ENCODE results near the gene GPRIN1. TPM values are rescaled to one million over a fixed set of nuclear protein-coding genes. Genes with fewer than 3 reads are reported as not detected.
A peak's percentile ranks its signal among the peaks of the same experiment; 100 is the strongest.

The GPRIN1 gene
- 17.3 and 19.9 TPM in 2 replicates for total RNA-seq

GRCh38 chr5:176609724-176610434 is at the start of gene GPRIN1:
Gene GPRIN1, minus strand, starts transcription at chr5:176610156. Its CDS starts 10,322 bp downstream, at chr5:176599834.
- no peak for DNase-seq (ENCODE audit: low read depth)
- H3K27me3 ChIP-seq (ENCODE audit: control insufficient read depth, insufficient read depth, low read length), result no peaks in the 10 kb centered on the region
- no peaks in the 10 kb centered on the region for H3K36me3 ChIP-seq (ENCODE audit: control insufficient read depth, insufficient read depth, low read length)
- no peak for TF ChIP-seq CTCF (IDR thresholded peaks at IDR 0.05; ENCODE audit: insufficient read depth, low read length, poor library complexity, severe bottlenecking)
- peak within 1 kb of the TSS; percentile 58 for H3K4me3 ChIP-seq (ENCODE audit: low read depth, low read length)

GRCh38 chr5:176659512-176659839 is 49.5 kb upstream of the GPRIN1 start:
- Histone ChIP-seq H3K27me3 (ENCODE audit: control insufficient read depth, insufficient read depth, low read length) (peaks cover 20% of the 10 kb centered on the region), H3K4me3 (ENCODE audit: low read depth, low read length) (no peak overlapping the region), H3K36me3 (ENCODE audit: control insufficient read depth, insufficient read depth, low read length) (no peaks in the 10 kb centered on the region)
- no peak for TF ChIP-seq CTCF (IDR thresholded peaks at IDR 0.05; ENCODE audit: insufficient read depth, low read length, poor library complexity, severe bottlenecking)
- no peak for DNase-seq (ENCODE audit: low read depth)

GRCh38 chr5:176658817-176659511 is 49.0 kb upstream of the GPRIN1 start:
- Histone ChIP-seq H3K4me3 (ENCODE audit: low read depth, low read length) (no peak overlapping the region), H3K36me3 (ENCODE audit: control insufficient read depth, insufficient read depth, low read length) (no peaks in the 10 kb centered on the region), H3K27me3 (ENCODE audit: control insufficient read depth, insufficient read depth, low read length) (peaks cover 16% of the 10 kb centered on the region)
- TF ChIP-seq CTCF (IDR thresholded peaks at IDR 0.05; ENCODE audit: insufficient read depth, low read length, poor library complexity, severe bottlenecking), result no peak
- no peak for DNase-seq (ENCODE audit: low read depth)

GRCh38 chr5:176658007-176658599 is 48.1 kb upstream of the GPRIN1 start:
- no peaks in the 10 kb centered on the region for H3K36me3 ChIP-seq (ENCODE audit: control insufficient read depth, insufficient read depth, low read length)
- TF ChIP-seq CTCF (IDR thresholded peaks at IDR 0.05; ENCODE audit: insufficient read depth, low read length, poor library complexity, severe bottlenecking), result peak; percentile 93
- H3K4me3 ChIP-seq (ENCODE audit: low read depth, low read length), result no peak overlapping the region
- no peak for DNase-seq (ENCODE audit: low read depth)
- H3K27me3 ChIP-seq (ENCODE audit: control insufficient read depth, insufficient read depth, low read length), result peaks cover 11% of the 10 kb centered on the region

- no peak overlapping the region for H3K4me3 ChIP-seq (ENCODE audit: low read depth, low read length)
- no peak for TF ChIP-seq CTCF (IDR thresholded peaks at IDR 0.05; ENCODE audit: insufficient read depth, low read length, poor library complexity, severe bottlenecking)
- DNase-seq (ENCODE audit: low read depth), result no peak
- no peaks in the 10 kb centered on the region for H3K36me3 ChIP-seq (ENCODE audit: control insufficient read depth, insufficient read depth, low read length)
- peaks cover 2% of the 10 kb centered on the region for H3K27me3 ChIP-seq (ENCODE audit: control insufficient read depth, insufficient read depth, low read length)
Measured at GRCh38 chr5:176656467-176656990, 46.6 kb upstream of the GPRIN1 start.

All from kidney epithelial cell (primary cell).